Measurements from ENCODE around the gene NHERF1.
A peak's percentile ranks its signal among the peaks of the same experiment; 100 is the strongest.

The NHERF1 gene

DNA sequence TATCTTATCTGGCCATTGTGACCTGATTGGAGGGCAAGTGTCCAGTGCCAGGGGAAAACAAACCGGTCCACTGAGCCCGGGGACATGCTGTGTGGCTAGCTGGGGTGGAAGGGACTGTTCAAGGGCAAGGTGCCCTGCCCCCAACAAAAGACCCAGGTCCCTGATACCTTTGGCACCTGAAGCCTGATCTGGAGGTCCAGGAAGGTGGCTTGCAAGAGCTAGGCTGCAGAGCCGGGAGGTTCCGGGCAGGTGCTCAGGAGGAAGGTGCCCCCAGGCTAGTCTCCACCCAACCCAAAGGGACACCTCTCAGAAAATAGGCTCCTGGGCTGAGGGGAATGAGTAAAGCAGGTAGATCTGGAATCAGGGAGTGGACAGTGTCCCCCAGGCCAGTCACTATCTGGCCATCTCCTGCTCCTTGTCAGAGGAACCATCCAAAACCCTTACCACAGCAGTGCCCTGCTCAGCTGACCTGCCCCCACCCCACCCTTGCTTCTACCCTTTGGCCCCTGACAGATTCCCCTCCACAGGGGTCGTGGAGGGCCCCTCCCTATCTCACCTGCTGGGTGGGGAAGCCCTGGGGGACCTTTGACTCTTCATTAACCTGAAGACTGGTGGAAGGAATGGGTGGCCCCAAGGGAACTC is 21.5 kb downstream of the NHERF1 start:
- DNase-seq: no peak

DNA sequence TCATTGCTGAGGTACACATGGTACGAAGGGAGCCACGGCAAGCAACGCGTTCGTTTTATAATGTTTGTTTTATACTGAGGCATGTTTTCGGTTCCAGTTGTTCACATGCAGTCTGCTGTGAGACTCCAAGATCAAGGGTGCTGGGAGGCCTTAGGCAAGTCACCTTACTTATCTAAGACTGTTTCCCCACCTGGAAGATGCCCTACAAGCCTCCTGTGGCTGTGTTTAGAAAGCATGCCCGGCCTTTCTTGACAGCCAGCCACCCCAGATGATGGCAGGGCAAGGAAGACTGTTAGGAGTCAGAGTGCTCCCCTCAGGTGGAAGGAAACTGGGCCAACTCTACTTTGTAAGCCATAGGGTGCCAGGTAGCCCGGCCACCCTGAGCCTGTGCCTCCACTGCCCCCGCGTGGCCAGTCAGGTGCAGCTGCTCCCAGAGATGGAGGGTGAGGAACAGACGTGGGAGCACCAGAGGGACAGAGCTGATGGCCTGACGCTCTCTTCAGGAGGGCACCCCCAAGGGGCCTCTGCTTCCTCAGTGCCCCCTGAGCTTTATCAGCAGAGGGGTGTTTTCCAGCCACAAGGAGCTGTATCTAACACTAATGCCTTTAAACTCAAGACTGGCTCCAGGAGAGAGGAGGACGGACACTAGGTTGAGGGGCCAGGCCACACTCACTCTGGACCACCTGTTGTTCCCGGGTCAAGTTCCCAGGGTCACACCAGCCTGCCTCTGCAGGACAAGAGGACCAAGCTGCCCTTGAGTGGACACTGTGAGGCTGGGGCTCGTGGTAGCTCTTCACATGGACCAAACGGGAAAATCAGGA is 22.3 kb downstream of the NHERF1 start:
- DNase-seq: no peak

GRCh38 chr17:74771319-74771914 is 23.0 kb downstream of the NHERF1 start:
- DNase-seq: no peak

DNA sequence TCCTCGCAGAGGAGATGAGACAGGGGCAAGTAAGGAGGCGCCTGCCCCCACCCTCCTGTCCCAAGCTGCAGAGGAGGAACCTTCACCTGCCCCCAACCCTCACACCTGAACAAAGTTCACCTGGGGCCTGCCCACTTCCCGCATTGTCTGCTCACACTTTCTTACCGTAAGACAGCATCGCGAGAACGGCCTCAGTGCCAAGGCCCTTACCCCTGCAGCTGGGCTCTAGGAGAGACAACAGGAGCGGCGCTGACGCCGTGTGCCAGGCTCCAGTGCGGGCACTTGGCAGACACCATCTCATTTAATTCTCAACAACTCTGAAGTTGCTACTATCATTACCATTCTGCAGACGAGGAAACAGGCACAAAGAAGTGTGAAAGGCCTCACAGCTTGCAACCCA is 23.6 kb downstream of the NHERF1 start:
- no peak for DNase-seq

DNA sequence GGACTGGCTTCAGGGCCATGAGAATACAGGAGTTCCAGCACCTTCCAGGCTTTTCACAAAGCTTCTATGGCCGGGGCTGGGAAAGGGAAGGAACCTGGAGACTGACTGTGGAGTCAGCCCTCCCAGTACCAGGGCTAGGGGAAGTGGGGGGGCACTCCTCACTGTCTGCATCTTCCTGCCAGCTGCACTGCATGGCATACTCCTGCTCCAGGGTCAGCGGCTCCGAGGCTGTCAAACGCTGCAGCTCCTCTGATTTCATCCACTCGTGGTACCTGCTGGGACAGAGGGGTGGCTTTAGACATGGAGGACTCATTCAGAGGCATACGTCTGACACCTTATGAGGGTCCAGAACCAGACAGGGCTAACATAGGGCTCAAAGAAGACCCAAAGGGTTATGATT is 25.0 kb downstream of the NHERF1 start:
- DNase-seq: no peak

DNA sequence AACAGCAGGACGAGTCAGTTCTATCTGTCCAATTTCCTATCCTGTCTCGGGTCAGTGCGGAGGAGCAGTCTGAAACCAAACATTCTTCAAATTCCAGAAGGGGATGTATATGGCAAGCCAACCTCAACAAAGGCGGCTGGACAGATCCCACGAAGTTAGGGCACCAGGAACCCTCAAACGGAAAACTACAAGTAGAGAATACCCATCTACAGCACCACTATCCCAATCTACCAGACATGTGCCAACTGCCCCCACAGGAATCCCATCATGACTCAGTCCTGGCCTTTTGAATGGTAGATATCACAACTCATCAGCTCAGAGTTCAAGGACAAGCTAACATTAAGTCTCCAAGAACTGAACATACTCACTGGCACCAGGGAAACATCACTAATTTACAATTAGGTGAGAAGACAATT is 25.5 kb downstream of the NHERF1 start:
- no peak for DNase-seq

DNA sequence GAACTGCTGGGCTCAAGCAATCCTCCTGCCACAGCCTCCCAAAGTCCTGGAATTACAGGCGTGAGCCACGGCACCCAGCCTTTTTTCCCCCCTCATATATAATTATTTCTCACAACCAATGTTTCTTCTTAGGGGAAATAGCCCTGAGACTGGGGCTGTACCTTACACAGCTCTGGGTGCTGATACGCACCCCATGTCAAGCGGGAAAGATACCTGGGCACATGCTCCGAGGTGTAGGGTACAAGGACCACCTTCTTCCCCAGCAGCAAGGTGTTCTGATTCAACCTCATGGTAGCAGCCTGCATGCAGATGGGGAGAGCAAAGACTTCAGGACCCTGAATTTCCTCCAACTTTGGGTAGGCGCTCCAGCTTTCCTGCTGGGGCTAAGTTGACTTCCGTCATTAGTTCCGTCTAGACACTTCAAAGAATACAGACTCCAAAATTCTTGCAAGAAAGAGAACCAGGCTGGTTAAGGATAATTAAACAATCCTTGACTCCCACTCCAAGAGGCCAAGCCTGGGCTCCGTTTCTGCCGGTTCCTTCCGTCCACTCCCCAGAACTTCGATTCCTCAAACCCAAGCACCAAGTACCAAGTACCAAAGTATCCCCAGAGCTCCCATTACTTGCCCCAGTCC is 27.1 kb downstream of the NHERF1 start:
- DNase-seq: no peak

GRCh38 chr17:74776044-74776962 is 27.9 kb downstream of the NHERF1 start, which contains the start of gene NAT9:
TSS of gene NAT9 (minus strand) at chr17:74776345. CDS start at chr17:74775698, 647 bp downstream.
- peak; percentile 92 for DNase-seq

- DNase-seq: no peak
Observed at GRCh38 chr17:74776990-74777389, 28.6 kb downstream of the NHERF1 start.

DNA sequence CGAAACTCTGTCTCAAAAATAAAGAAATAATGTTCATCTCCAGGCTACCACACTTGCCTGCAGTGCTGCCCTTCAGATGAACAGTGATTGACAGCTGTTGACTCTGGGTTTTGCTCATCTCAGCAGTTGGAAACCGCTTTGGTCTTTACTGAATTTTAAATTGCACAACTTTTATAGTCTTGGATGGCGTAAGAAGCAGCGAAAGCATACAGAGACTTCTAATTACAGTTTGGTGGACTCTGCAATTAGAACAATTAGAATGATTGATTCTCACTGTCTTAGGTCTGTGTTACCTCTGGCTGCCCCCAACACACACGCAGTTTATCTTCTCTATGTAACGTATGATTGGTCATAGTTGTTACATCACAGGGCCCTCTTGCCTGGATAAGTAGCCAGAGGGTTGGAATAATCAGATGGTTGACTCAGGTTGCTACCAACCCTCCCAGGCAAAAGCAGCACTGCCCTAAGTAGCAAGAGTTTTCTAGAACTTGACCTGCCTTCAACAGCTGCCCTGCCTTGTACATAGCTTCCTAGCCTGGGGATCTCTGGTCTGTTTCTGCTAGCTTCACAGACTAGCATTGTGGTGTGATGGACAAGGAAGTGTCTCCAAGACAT is 29.6 kb downstream of the NHERF1 start:
- no peak for DNase-seq

DNA sequence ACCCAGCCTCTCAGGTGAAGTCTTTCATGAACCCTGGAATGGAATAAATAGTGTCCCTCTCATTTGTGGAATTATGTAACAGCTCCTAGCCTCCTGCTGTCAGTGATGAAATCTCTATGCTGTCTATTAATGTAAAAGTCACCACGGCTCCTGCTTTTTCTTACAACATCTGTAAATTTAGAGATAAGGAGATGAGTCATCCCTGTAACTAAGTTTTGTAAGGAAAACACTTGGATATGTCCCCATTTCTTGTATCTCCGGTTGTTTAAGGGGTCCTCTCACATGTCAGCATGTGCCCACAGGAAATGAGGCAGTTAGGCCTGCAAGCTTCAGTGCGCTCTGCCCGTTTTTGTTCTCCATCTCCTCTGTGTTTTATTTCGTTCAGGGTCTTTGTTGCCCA is 30.5 kb downstream of the NHERF1 start:
- DNase-seq: no peak

GRCh38 chr17:74779501-74779900 is 31.1 kb downstream of the NHERF1 start:
- no peak for DNase-seq

DNA sequence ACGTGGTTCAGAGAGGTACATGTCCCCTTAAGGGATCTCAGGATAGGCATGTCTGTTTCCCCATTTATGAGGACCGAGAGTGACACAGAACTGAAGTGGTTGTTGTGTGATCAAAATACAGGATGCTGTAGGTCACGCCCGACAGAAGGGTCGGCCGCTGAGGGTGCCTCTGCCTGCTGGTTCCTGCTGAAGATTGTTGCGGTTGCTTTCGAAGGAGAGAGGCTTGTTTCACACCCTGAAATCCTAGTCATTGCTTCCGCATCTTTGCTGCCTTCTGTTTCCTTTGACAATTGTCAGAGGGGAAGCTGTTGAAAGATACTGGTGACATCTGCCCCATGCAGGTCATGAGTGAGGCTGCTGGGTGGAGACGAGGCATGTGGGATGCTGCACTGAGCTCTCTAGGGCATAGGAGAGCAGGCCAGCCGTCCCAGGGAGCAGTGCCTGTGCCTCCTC is 31.5 kb downstream of the NHERF1 start:
- DNase-seq: no peak

DNA sequence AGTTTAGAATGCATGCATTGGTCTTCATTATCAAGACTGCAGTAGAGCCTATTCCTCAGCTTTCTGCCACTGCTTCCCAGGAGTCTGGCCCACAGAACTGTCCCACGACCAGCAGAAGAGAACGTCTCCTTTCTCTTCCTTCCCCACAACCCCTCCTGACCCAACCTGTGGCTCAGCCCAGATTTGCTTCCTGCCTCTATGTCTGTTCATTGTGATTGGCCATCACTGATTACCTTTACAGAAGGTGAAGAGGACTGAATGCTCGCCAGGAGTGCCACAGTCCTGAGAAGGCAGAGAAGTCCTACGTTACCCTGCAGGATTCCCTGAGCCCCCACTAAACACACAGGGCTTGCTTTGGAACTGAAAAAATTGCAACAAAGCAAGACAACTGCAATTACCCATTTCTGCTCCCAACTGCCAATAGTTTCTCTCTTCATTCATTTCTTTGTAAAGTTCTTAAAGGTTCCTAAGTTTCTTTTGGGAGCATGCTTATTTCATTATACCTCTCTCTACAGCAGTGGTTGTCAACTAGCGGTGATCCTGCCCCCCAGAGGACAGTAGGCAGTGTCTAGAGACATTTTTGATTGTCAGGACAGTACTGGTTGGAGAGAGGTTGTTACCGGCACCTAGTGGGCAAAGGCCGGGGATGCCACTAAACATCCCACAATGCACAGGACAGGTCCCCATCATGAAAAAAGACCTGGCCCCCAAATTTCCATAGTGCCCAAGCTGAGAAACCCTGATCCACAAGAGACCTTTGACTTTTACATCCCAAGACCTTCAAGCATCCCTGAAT is 32.2 kb downstream of the NHERF1 start:
- no peak for DNase-seq

GRCh38 chr17:74782571-74782970 is 34.1 kb downstream of the NHERF1 start:
- no peak for DNase-seq

DNA sequence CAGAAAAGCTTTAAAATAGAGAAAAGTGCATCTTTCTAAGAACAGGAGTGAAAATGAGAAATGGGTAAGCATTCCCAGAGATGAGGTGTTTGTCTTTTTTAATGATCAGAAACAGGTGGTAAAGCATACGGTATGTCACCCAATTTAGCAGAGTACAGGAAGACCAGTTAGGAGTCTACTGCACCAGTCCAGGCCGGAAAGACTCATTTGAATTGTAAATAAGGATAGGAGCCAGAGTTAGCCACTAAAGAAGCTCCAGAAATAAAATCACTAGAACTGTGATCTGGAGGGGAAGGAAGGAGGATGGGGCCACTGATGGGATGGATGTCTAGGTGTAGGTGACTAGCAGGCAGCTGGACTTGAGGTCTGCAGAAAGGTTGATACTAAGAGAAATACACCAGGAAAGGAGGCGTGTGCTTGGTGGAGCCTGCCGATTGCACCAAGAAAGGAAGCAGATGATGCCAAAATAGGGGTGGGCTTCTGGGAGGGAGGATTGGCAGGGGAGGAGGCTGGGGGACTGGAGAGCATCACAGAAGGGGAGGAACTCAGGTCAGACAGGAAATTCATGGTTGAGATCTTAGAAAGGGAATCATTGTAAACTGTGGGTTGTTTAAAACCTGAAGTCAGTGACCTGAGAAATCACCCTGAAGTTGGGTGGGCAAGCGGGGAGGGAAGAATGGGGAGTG is 35.8 kb downstream of the NHERF1 start:
- no peak for DNase-seq

DNA sequence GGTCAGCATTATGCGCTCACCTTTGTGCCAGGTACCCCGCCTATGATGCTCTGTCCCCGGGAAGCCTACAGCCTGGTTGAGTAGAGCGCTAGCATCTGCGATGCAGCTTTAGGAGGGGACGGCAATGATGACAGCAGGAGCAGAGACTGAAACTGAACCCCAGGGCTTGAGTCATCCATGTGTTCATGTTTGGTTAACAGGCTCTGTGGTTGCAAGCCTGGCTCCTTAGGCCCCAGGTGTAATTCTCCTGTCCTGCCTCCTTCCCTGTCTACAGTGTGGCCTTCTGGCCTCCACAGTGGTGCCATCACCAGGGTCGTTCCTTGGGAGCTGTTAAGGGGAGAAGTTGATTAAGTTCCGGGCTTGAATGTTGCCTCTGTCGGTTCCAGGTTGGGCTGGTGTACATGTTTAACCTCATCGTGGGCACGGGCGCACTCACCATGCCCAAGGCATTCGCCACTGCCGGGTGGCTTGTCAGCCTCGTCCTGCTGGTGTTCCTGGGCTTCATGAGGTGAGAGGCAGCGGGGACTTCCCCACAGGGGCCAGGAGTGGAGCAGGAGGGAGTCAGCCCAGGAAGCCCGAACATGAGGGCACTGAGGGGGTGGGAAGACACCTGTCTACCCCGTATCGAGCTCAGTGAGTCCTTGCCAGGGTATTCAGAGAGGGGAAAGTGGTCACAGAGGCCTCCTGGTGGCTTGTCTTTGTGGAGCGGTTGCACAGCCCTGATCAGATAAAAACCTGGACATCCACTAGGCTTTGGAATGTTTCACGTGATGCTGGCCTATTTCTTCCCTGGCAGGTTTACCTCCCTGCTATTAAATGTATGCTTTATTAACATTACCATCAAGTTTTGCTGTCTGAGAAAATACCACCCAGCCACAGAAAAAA is 36.9 kb downstream of the NHERF1 start:
- no peak for DNase-seq

DNA sequence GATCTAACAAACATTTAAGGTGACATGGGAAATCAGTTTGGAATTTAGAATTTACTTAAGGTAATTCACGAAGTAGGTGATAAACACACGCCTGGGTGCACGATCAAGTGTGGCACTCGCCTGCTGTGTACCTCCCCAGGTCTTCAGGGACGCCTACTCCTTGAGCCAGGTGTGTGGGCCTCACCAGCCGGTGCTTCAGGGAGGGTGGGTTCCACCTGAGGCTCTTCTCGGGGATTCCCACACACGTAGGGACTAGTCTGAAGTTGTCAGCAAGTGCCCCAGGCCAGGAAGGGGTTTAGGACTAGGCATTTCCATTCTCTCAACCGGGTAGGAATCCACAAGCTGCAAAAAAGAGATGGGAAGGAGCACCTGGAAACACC is 37.5 kb downstream of the NHERF1 start:
- DNase-seq: no peak

GRCh38 chr17:74786431-74787055 is 38.1 kb downstream of the NHERF1 start:
- DNase-seq: no peak

Data from NCI-H2107 (cell line).